ENCODE measurements around the gene HCCS. TPM values are rescaled to one million over a fixed set of nuclear protein-coding genes. Genes with fewer than 3 reads are reported as not detected.

HCCS gene
- total and polyA plus RNA-seq, 2 of the 13 experiments (the other 11 are each of a cell fraction or from before 2014, with no cell fraction given), result 15.4 to 16.7 TPM

DNA sequence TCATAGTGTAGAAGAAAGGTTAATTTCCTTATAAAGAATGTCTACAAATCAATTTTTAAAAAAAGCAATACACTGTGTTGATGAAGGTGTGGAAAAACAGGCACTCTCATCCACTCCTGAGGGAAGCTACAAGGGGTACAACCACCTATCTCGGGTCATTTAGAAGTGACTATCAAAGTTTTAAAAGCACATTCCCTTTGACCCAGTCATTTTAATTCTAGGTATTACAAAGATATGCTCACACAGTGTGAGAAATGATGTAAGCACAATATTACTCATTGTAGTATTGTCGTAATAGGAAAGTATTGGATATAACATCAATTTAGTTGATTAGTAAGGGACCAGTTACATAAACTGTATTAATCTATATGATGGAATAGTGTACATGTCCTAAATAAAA lies 7.4 kb upstream of the HCCS start:
- Histone ChIP-seq H3K79me2 (ENCODE audit: insufficient read depth, low read length) (no peaks in the 10 kb centered on the region), H3K4me1 (ENCODE audit: insufficient read depth, low read length) (peaks cover 26% of the 10 kb centered on the region), H3K36me3 (replicated peaks in 1 of 2; ENCODE audit: control insufficient read depth in 1 of 2, insufficient read depth in 2 of 2, low read length in 2 of 2) (no peaks in the 10 kb centered on the region), H3K4me3 (replicated peaks in 1 of 3; ENCODE audit: insufficient read depth in 1 of 3, low read depth in 2 of 3, low read length in 3 of 3) (no peak overlapping the region), H3K9me3 (ENCODE audit: low read length) (no peaks in the 10 kb centered on the region), H3K9ac (ENCODE audit: insufficient read depth, low read depth, low read length) (no peak overlapping the region), H4K20me1 (ENCODE audit: insufficient read depth, low read length) (no peaks in the 10 kb centered on the region), H3K4me2 (ENCODE audit: low read depth, low read length) (no peak overlapping the region), H3K27me3 (ENCODE audit: control insufficient read depth in 1 of 2, insufficient read depth in 2 of 2, low read length in 2 of 2) (no peaks in the 10 kb centered on the region), H3K27ac (ENCODE audit: extremely low read length, insufficient read depth, low read length) (no peak overlapping the region), H2AFZ (ENCODE audit: low read length) (no peak overlapping the region)
- BruUV-seq (replicated peaks), result no TSS peak
- ChIA-PET CTCF (ENCODE audit: low intra/inter-chr PET ratio, low total read pairs) (no interaction called here), POLR2A (no interaction called here)
- no peak for TF ChIP-seq CEBPG (CRISPR knock-in tag; IDR thresholded peaks at IDR 0.05)
- no peak for TF ChIP-seq ADNP (CRISPR knock-in tag; IDR thresholded peaks at IDR 0.05)
- TF ChIP-seq ZFP36L1 (CRISPR knock-in tag; IDR thresholded peaks at IDR 0.05), result no peak
- no peak for TF ChIP-seq ZNF30 (CRISPR knock-in tag; IDR thresholded peaks at IDR 0.05)
- TF ChIP-seq TGIF2 (CRISPR knock-in tag; IDR thresholded peaks at IDR 0.05), result no peak
- no peak for FAIRE-seq
- 82% methylated on average over 2 of the region's 2 CpGs for WGBS (ENCODE audit: low lambda C conversion rate)
- ATAC-seq, result no peak
- intact Hi-C loops (cut with micrococcal nuclease; ENCODE audit: unreplicated experiment), result loop anchor here (10.0 kb wide), 1 partner anchor 309 kb away; no protein-coding TSS in a partner anchor
- DNase-seq (ENCODE audit: low spot score), result no peak
- in situ Hi-C loops (cut with HindIII; ENCODE audit: extremely low pct_ligation_motif_present, low pct_unique_long_range_greater_than_20kb), result loop anchor here (10.0 kb wide), 2 partner anchors 659 to 909 kb away; no protein-coding TSS in a partner anchor

DNA sequence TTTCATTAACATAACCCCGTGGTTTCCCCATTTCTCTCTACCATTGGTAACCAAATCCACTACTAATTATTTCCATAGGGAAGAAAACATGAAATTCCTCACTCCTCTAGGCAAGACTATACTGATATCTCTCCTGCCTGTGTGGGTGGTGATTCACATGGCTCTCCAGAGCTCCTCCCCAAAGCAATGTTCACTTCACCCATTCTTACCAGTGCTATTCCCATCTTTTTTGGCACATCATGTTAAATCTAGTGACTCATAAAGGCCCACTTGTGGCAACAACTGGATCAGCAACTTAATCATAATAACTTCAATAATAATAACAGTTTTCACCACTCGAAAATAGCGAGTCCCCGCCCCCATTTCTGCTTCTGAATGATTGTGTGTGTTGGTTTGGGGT lies 6.1 kb upstream of the HCCS start:
- ATAC-seq, result no peak
- H3K9ac ChIP-seq (ENCODE audit: insufficient read depth, low read depth, low read length), result no peak overlapping the region
- H3K9me3 ChIP-seq (ENCODE audit: low read length), result no peaks in the 10 kb centered on the region
- FAIRE-seq, result no peak
- no TSS peak for BruUV-seq (replicated peaks)
- in situ Hi-C loops (cut with HindIII; ENCODE audit: extremely low pct_ligation_motif_present, low pct_unique_long_range_greater_than_20kb) (loop anchor here (10.0 kb wide), 2 partner anchors 660 to 910 kb away; no protein-coding TSS in a partner anchor), intact Hi-C loops (cut with micrococcal nuclease; ENCODE audit: unreplicated experiment) (loop anchor here (10.0 kb wide), 1 partner anchor 310 kb away; no protein-coding TSS in a partner anchor)
- no peaks in the 10 kb centered on the region for H3K36me3 ChIP-seq (replicated peaks in 1 of 2; ENCODE audit: control insufficient read depth in 1 of 2, insufficient read depth in 2 of 2, low read length in 2 of 2)
- no peaks in the 10 kb centered on the region for H3K27me3 ChIP-seq (ENCODE audit: control insufficient read depth in 1 of 2, insufficient read depth in 2 of 2, low read length in 2 of 2)
- H2AFZ ChIP-seq (ENCODE audit: low read length), result no peak overlapping the region
- WGBS (ENCODE audit: low lambda C conversion rate), result 95% methylated on average over 4 of the region's 4 CpGs
- H3K79me2 ChIP-seq (ENCODE audit: insufficient read depth, low read length), result no peaks in the 10 kb centered on the region
- peaks cover 24% of the 10 kb centered on the region for H3K4me1 ChIP-seq (ENCODE audit: insufficient read depth, low read length)
- ChIA-PET CTCF (ENCODE audit: low intra/inter-chr PET ratio, low total read pairs) (no interaction called here), POLR2A (no interaction called here)
- DNase-seq (ENCODE audit: low spot score), result no peak
- H4K20me1 ChIP-seq (ENCODE audit: insufficient read depth, low read length), result no peaks in the 10 kb centered on the region
- no peak overlapping the region for H3K4me3 ChIP-seq (replicated peaks in 1 of 3; ENCODE audit: insufficient read depth in 1 of 3, low read depth in 2 of 3, low read length in 3 of 3)
- no peak overlapping the region for H3K27ac ChIP-seq (ENCODE audit: extremely low read length, insufficient read depth, low read length)
- H3K4me2 ChIP-seq (ENCODE audit: low read depth, low read length), result no peak overlapping the region
- TF ChIP-seq ZNF331 (CRISPR knock-in tag; IDR thresholded peaks at IDR 0.05), result no peak
- TF ChIP-seq KLF9 (CRISPR knock-in tag; IDR thresholded peaks at IDR 0.05; ENCODE audit: low read depth), result no peak
- no peak for TF ChIP-seq ZNF513 (CRISPR knock-in tag; conservative IDR thresholded peaks at IDR 0.05)
- TF ChIP-seq, protein P1, sequence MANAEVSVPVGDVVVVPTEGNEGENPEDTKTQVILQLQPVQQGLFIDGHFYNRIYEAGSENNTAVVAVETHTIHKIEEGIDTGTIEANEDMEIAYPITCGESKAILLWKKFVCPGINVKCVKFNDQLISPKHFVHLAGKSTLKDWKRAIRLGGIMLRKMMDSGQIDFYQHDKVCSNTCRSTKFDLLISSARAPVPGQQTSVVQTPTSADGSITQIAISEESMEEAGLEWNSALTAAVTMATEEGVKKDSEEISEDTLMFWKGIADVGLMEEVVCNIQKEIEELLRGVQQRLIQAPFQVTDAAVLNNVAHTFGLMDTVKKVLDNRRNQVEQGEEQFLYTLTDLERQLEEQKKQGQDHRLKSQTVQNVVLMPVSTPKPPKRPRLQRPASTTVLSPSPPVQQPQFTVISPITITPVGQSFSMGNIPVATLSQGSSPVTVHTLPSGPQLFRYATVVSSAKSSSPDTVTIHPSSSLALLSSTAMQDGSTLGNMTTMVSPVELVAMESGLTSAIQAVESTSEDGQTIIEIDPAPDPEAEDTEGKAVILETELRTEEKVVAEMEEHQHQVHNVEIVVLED (CRISPR knock-in tag; IDR thresholded peaks at IDR 0.05; ENCODE audit: borderline replicate concordance), result no peak
- no peak for TF ChIP-seq MTF1 (CRISPR knock-in tag; IDR thresholded peaks at IDR 0.05)
- no peak for TF ChIP-seq SRSF9 (IDR thresholded peaks at IDR 0.05; ENCODE audit: borderline replicate concordance, insufficient read depth, low read depth, low read length, poor library complexity, severe bottlenecking)

All from HepG2 (cell line).